Skeletal muscle cell (primary cell): ENCODE measurements around the gene KCNC2.

Experiments used
- DNase-seq: peaks from one replicate; pipeline ENCODE4 v3.0.0-alpha.2; 2010; ENCODE audit warnings: low read depth
- H3K4me3 ChIP-seq: 2 replicates; pipeline ENCODE4 v1.5.1; 2011; ENCODE audit warnings: low read depth, mild to moderate bottlenecking, control low read depth, low read length, moderate library complexity

KCNC2 gene

GRCh38 chr12:75170640-75171185 is 38.9 kb downstream of the KCNC2 start:
- peak; percentile 18 for DNase-seq
- no peak overlapping the region for H3K4me3 ChIP-seq

DNA sequence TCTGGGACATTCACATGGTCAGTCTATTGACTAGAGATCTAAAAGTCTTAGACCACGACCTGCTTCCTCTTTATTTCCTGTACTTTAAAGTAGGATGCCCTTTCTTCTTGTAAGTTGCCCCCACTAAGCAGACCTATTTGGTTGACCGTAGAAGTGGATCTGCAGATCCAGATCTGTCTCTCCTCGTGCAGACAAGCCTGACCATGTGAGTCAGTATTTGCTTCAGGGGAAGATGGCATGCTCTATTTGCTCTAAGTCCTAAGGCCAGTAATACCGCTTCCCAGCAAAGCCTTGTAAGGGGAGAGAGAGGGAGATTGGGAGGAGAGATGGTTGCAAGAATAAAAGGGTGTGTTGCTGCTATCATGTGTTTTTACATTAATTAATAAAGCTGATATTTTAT is 46.8 kb downstream of the KCNC2 start:
- no peak for DNase-seq
- H3K4me3 ChIP-seq, result no peak overlapping the region

- H3K4me3 ChIP-seq, result no peak overlapping the region
- DNase-seq, result no peak
These were observed 48.2 kb downstream of the KCNC2 start for GRCh38 chr12:75161488-75161887.

- DNase-seq, result no peak
- no peak overlapping the region for H3K4me3 ChIP-seq
These were observed 52.3 kb downstream of the KCNC2 start for GRCh38 chr12:75157385-75157784.

- no peak for DNase-seq
These were observed 53.7 kb downstream of the KCNC2 start for GRCh38 chr12:75155962-75156361.

DNA sequence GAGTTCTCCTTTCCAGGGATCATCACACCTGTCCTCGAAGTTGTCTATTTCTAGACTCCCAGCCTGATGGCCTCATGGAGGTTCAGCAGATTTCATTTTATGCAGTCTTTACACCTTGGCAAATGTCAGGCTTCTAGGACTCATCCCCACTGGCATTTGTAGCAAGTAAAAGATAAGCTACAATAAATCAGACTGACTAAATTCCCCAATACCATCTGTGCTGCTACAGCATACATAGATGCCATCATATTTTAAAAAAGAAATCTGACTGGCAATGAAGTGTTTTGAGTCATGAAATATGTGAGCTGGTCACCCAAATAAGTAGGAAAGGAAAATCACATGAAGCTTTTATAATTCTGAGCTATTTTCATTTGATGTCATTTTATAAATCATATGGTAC is 55.3 kb downstream of the KCNC2 start:
- DNase-seq, result no peak
- H3K4me3 ChIP-seq, result no peak overlapping the region

More at GRCh38 chr12:75155962-75156361, 53.7 kb downstream of the KCNC2 start:
- H3K4me3 ChIP-seq, result no peak overlapping the region

- DNase-seq, result no peak
- H3K4me3 ChIP-seq, result no peak overlapping the region
These were observed 70.4 kb downstream of the KCNC2 start for GRCh38 chr12:75139196-75139595.

DNA sequence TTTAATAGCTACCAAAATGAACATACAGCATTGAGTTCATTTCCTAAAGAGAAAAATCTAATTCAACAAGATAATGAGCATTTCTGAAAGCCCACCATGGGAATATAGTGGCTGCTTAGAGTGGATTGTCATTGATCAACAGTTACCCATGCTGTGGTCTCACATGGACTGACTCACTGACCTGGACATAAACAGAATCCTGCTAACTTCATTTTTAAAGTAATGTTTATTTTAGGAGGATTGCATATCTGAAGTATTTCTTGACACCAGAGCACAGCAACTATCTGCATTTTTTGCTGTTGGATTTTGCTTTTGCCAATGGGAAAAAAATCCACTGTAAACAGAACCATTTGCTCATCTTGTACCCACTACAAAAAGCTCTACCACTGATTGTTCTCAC is 71.7 kb downstream of the KCNC2 start:
- DNase-seq, result no peak
- no peak overlapping the region for H3K4me3 ChIP-seq

- no peak for DNase-seq
- no peak overlapping the region for H3K4me3 ChIP-seq
These were observed 74.6 kb downstream of the KCNC2 start for GRCh38 chr12:75135026-75135425.

DNA sequence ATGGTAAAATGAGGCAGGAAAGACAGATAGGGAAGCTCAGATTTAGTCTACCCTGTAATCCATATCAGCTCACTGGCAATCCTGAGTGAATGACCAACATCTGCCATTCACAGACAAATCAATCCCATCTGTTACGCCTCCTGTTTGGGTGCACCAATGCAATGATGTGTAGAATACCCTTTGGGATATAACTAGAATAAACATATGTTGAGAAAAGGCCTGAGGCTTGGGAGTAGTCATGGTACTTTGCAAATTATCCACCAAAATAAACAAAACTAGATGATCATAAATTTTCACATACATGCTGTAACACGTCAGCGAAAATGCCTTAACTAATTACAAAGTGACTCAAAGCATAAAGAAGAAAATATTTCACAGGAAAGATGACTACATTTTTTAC is 78.8 kb downstream of the KCNC2 start:
- no peak overlapping the region for H3K4me3 ChIP-seq
- no peak for DNase-seq

GRCh38 chr12:75129275-75129674 is 80.4 kb downstream of the KCNC2 start:
- H3K4me3 ChIP-seq, result no peak overlapping the region
- DNase-seq, result no peak

GRCh38 chr12:75121036-75121705 is 88.5 kb downstream of the KCNC2 start:
- DNase-seq, result no peak
- H3K4me3 ChIP-seq, result no peak overlapping the region

DNA sequence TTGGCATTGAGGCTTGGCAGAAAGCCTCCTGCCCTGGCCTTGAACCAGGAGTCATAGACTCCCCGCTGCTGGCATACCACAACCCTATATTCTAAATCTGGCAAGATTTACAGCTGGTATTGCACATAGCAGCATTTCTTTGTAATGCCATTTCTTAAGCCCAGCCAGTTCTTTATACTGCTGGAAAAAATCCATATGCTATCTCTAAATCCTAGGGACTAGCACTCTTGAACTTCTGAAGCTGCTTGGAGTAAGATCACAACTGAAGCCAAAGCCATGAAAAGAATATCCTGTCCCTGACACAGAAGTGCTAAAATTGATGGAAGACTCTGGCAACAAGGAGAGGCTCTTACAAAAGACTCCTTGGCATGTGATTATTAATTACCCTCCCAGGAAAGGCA is 89.3 kb downstream of the KCNC2 start:
- no peak overlapping the region for H3K4me3 ChIP-seq
- no peak for DNase-seq

DNA sequence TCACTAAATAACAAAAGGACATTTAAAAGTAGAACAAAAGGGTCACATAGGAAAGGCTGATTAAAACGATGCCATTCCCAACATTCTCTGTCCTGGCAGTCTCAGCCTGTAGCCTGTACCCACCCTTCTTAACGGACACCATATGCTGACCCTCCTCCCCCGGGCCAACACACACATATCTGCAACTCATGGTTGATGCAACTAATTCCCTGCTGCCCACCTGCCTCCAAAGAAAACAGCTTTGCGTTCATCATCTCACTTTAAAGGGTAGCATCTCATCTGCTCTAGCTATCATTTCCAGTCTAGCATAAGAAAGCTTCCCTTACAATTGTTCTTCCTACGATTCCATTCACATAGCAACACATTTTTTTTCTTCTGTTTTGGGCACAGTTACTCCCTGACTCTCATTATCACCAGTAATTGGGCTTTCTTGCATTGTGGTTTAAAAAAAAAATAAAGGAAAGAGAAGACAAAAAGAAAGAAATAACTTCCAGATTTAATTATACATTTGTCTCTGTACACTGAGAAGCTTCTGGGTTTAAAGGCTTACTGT is 92.9 kb downstream of the KCNC2 start:
- no peak for DNase-seq
- no peak overlapping the region for H3K4me3 ChIP-seq

DNA sequence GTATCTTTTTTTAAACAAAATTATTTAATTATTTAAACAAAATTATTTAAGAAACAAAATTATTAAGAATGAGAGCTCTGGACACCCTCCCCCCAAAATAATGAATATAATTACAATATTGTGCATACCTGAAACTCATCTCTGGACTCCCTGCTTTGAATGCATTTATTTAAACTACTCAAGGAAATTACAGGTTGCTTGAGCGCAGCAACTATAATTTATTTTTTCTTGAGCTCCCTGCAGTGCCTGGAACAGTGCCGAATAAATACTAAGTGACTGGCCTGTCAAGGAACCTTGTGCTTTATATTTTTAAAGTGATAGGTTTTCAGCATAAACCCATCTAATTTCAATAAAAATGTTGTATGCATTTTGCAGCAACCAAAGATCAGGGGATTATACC is 93.9 kb downstream of the KCNC2 start:
- H3K4me3 ChIP-seq, result no peak overlapping the region
- DNase-seq, result no peak

DNA sequence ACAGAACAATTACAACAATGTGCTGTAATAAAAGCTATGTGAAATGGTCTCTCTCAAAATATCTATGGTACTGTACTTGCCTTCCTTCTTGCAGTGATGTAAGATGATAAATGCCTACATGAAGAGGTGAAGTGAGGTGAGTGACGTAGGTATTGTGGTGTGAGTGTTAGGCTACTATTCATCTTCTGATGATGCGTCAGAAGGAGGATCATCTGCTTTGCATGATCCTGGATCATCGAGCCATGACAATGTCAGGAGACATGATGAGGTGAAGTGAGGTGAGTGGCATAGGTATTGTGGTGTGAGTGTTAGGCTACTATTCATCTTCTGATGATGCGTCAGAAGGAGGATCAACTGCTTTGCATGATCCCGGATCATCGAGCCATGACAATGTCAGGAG is 105.8 kb downstream of the KCNC2 start:
- H3K4me3 ChIP-seq, result no peak overlapping the region
- no peak for DNase-seq

- DNase-seq, result no peak
- H3K4me3 ChIP-seq, result no peak overlapping the region
These were observed 107.9 kb downstream of the KCNC2 start for GRCh38 chr12:75101781-75102180.

GRCh38 chr12:75099210-75099609 is 110.4 kb downstream of the KCNC2 start:
- no peak overlapping the region for H3K4me3 ChIP-seq
- no peak for DNase-seq

DNA sequence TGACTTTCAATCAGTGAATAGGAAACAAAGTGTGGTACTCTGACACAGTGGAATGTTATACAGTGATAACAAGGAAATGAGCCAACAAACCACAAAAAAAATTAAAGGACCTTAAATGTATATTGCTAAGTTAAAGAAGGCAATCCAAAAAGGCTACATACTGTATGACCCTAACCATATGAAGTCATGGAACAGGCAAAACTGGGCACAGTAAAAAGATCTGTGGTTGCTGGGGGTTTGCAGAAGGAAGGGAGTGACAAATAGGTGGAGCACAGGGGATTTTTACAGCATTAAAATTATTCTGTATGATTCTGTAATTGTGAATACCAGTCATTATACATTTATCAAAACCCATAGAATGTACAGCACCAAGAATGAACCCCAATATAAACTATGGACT is 112.6 kb downstream of the KCNC2 start:
- no peak overlapping the region for H3K4me3 ChIP-seq
- no peak for DNase-seq

DNA sequence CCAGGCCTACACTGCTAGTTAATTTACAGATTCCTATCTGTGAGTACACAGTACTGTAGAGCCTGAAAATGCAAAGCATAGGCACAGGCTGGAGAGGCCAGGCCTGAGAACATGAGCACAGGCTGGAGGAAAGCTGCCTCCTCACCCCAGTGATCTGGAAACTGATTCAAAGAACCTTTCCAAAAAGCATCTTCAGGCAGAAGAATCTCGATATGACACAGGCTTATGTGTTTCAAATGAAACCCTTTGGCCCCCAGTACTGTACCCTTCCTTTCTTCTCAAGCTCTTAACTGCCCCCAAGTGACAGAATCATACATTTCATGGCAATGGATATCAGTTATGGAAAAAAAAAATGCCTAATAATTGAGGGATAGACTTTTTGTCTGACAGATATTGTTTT is 122.0 kb downstream of the KCNC2 start:
- no peak for DNase-seq
- no peak overlapping the region for H3K4me3 ChIP-seq
